Measurements from ENCODE around the gene GP1BA.

DNA sequence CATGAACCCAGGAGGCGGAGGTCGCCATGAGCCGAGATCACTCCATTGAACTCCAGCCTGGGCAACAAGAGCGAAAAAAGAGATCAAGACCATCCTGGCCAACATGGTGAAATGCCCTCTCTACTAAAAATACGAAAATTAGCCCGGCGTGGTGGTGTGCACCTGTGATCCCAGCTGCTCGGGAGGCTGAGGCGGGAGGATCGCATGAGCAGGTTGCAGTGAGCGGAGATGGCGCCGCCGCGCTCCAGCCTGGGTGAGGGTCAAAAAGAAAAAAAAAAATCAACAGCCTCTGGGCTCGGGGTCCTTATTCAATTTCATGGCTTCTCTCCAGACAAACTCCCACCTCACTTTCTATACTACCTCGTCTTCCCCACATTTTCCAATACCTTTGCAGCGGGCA lies 3.2 kb upstream of the GP1BA start:
- TF ChIP-seq, protein P1, sequence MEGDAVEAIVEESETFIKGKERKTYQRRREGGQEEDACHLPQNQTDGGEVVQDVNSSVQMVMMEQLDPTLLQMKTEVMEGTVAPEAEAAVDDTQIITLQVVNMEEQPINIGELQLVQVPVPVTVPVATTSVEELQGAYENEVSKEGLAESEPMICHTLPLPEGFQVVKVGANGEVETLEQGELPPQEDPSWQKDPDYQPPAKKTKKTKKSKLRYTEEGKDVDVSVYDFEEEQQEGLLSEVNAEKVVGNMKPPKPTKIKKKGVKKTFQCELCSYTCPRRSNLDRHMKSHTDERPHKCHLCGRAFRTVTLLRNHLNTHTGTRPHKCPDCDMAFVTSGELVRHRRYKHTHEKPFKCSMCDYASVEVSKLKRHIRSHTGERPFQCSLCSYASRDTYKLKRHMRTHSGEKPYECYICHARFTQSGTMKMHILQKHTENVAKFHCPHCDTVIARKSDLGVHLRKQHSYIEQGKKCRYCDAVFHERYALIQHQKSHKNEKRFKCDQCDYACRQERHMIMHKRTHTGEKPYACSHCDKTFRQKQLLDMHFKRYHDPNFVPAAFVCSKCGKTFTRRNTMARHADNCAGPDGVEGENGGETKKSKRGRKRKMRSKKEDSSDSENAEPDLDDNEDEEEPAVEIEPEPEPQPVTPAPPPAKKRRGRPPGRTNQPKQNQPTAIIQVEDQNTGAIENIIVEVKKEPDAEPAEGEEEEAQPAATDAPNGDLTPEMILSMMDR (IDR thresholded peaks at IDR 0.05; ENCODE audit: control extremely low read depth in 1 of 3, insufficient read depth in 1 of 3, low read depth in 1 of 3, low read length in 3 of 3) = no peak
- TF ChIP-seq EZH2 (IDR thresholded peaks at IDR 0.05; ENCODE audit: low read depth, low read length, severe bottlenecking) (no peak), RAD21 (IDR thresholded peaks at IDR 0.05 in 1 of 2, conservative IDR thresholded peaks at IDR 0.05 in 1 of 2; ENCODE audit: low read depth in 2 of 2, low read length in 2 of 2) (no peak), CBX8 (IDR thresholded peaks at IDR 0.05; ENCODE audit: borderline replicate concordance, low read depth, low read length) (no peak), TAF1 (IDR thresholded peaks at IDR 0.05; ENCODE audit: low read depth, low read length) (no peak), TEAD4 (IDR thresholded peaks at IDR 0.05; ENCODE audit: low read depth, low read length) (no peak), CREB1 (IDR thresholded peaks at IDR 0.05) (no peak), SP2 (IDR thresholded peaks at IDR 0.05; ENCODE audit: low read length) (no peak), SUZ12 (IDR thresholded peaks at IDR 0.05; ENCODE audit: low read length) (no peak)
